ENCODE data around the gene S100A5.
A peak's percentile ranks its signal among the peaks of the same experiment; 100 is the strongest.

S100A5 gene

GRCh38 chr1:153503766-153504165, 37.0 kb downstream of the S100A5 start:
- no peak for DNase-seq

DNA sequence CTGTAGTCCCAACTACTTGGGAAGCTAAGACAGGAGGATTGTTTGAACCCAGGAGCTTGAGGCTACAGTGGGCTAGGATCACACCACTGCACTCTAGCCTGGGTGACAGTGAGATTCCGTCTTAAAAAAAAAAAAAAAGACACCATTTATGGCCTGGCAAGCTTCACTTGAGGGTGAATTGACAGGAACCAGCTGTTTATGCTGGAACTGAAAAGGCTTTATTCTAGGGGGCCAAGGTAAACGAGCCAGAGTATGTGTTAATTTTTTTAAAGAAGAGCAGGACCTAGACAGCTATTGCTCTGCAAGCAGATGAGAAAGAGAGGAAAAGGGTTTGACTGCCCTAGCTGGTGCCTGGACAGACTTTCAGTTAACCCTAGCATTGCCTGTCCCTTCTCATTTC, 42.0 kb downstream of the S100A5 start:
- DNase-seq, result no peak

DNA sequence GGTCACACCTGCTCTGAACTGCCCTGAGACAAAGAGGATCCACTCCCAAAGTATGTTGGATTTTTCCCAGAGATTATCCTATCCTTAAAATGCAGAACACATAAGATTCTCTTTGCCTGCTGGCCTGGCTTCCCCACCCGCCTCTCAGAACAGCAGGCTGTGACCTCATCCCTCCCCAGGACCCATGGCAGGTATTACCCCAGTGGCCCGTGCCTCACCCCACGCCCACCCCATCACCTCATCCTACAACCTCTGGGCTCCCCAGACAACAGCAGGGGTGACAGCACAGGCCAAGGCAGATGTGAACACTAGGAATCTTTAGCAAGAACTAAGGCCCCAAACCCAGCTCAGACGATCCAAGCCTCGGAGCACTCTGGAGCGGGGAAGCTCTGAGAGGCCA, 45.2 kb downstream of the S100A5 start:
- DNase-seq, result no peak

DNA sequence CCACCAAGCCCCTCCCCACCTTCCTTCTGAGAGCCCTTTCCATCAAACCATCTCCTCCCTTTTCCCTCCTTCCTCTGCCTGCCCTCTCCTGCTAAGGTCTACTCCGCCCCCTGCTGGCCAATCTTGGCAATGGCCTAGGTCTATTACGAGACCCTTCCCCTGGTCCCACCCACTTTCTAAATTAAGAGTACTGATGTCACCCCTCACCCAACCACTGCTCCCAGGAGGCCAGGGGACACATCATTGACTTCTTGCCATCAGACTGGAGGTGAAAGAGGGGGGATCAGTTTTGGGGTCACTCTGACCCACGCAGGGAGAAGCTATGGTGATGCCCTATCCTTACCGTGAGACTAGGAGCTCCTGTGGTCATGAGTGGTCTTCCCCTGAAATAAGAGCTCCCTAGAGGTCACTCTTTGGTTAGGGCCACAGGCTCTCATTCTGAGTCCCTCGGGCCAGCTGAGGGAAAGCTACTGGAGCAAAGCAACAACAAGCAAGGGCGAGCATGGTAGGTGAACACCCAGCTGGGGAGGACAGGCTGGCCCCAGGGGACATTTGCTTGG, 45.7 kb downstream of the S100A5 start:
- peak; percentile 85 for DNase-seq

DNA sequence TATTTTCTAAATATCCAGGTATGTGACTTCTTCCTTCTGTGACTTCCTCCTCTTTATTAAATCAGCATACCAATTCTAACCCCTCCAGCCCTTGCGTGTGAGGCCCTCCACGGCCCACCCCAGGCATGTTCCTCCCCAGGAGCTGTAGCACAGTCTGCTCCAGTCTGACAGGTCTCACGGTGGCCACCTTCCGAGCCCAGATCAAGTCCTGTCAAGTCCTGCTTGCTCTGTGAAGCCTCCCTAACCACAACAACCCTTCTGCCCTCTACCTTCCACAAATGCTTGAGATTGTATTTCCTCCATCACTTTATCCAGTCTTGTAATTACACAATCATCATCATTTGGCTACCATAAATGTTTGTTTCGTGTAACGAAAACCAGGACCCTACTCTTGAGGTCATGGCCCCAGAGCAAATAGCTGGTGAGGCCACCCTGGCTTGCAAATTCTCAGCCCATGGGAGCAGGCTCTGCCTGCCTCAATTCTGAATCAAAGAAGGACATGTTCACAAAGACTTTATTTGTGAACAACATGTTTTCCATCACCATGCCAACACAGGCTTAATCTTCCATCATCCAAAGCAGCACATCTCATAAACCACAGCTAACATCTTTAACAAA, 47.3 kb downstream of the S100A5 start:
- DNase-seq, result no peak

- no peak for DNase-seq
These were observed 50.3 kb downstream of the S100A5 start for GRCh38 chr1:153490272-153491051.

DNA sequence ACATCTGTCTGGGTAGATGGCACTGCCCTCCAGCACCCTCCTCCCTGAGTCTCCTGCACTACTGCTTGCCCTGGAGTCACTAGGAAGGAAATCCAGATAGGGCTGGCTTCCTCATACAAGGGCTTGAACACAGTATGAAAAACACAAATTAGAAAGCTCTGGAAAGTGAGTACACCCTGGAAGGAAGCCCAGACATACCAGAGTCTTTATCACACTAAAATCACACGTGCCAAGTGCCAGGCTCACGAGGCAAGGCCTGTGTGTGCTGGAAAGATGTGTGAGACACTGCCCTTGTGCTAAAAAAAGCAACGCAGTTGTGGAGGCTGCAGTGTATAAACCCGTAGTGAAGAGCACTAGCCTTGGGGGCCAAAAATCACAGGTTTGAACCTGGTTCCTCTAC, 52.0 kb downstream of the S100A5 start:
- DNase-seq, result no peak

- DNase-seq, result no peak
These were observed 53.0 kb downstream of the S100A5 start for GRCh38 chr1:153487707-153488106.

Data from retina (tissue), 1 donor.